Putamen (tissue), 1 donor: ENCODE measurements around the gene BARHL2.
A peak's percentile ranks its signal among the peaks of the same experiment; 100 is the strongest.

Source experiments
- DNase-seq: peaks from one replicate; pipeline ENCODE4 v3.0.0-alpha.2; 2016; ENCODE audit warnings: low spot score

BARHL2 gene

GRCh38 chr1:90724926-90725656 is 8.0 kb upstream of the BARHL2 start:
- DNase-seq: no peak

DNA sequence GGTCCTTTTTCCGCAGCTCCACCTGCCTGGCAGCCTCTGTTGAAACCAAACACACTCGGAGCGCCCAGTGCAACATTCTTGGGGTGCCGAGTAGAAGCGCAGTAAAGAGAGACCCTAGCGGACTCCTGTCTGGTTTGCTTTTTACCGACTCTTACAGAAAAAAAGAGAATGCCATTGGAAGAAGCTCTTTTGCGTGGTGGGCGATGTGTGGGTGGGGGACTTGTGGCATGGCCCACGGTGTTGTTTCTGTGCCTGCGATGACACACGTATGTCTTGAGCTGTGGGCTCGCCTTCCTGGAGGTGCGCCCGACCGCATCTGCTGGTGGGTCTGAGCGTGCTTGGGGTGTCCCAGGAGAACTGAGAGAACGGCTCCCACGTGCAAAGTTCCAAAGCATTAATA is 7.3 kb upstream of the BARHL2 start:
- no peak for DNase-seq

GRCh38 chr1:90723590-90724108 is 6.5 kb upstream of the BARHL2 start:
- no peak for DNase-seq

DNA sequence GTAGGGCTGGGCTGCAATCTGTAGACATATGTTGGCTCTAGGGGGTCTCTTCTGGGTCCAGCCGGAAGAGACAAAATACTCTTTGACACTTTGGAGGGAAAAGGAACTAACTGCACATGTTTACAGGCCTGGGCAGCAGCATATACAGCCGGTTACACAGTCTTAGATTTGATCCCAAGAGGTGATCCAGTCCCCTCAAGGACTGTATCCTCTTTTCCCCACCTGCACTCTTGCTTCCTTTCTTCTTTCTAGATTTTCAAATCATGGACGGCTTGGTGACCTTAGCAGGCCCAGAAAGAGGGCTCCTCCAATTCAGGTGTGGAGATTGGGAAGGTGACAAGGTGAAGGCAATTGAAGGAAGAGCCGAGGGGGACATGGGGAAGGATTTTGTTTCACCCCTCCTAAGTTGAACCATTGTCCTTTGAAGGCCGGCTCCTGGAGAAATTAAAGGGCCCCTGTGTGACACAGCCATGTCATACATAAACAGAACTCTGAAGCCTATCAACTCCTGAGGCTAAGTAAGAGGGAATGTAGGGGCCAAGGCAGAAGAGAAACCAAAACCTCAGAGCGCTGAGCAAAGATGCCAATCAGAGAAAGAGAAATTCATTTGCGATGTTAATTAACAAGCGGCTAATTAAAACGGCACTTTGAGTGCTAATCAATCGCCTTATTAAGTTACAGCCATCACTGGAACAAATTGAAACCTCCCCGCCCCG is 5.9 kb upstream of the BARHL2 start:
- no peak for DNase-seq

DNA sequence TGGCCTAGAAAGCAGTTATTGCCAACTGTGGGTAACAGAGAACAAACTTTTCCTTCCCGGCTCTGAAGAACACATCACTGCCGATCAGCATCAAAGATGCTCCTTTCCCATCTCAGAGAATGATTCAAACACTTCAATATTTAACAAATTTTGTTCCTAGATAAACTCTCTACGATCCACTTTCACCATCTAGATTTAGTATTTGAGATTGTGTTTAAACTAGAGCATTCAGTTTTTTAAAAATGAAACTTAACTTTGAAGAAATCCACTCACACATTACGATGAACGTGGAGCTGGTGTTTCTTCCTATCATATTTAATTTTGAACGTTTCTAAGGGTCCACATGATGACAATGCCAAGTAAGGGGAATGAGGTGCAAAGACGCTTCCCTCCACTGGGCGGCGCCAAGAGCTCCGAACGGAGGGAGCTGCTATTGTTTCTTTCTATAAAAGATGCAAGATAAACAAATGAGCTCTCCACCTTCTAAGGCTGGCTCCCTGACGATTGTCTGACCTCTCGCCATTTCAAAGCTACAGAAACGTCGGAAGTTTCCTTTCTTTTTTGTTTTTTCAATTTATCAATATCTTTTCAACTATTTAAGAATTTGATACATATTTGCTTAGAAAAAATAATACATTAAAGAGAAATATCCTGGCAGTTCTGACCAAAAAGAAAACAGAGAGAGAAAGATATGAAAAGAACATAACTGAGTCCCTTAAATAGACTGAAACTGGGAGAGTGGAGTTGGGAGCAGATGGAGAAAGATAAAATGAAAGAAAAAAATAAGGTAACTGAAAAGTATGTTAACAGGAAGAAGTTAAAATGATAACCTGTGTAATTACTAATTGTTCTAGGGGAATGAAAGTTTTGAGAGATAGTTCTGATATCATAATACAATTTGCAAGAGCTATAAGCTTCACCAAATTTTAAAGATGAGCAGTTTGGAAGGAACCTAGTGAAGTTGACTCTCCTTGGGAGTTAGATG is 4.4 kb upstream of the BARHL2 start:
- peak; percentile 35 for DNase-seq

- DNase-seq: no peak
Measured at GRCh38 chr1:90720145-90720636, 3.1 kb upstream of the BARHL2 start.

- DNase-seq: no peak
Measured at GRCh38 chr1:90719330-90720144, 2.4 kb upstream of the BARHL2 start.

- no peak for DNase-seq
Measured at GRCh38 chr1:90718411-90719329, 1.6 kb upstream of the BARHL2 start.

DNA sequence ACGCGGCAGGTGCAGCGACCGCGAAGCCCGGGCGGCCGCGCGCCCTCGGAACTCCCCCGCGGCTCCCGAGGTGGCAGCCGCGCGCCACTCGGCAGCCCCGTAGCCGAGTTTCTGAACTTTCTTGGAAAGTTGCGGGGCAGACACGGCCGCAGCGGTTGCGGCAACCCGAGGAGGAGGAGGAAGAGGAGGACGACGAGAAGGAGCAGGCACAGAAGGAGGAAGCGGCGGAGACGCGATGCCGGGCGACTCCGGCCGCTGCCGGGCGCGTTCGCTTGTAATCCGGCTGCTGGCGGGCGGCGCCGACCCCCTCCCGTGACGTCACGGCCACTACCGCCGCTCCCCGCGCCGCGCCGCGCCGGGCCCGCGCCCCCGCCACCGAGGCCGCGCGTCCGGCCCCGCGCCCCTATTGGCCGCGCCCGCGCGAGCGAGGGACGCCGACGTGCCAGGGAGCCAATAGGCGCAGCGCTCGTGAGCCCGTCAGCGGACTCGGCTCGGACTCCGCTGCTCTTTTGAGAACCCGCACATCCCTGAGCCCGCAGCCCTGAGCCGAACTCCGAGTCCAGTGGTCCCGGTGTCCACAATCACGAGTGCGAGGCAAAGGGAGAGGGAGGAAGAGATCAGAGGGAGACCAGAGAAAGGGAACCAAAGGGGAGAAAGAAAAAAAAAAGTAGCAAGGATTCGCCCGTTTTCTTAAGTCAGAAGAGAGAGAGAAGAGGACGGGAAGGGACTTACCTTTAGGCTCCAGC is 736 bp upstream of the BARHL2 start:
- no peak for DNase-seq

GRCh38 chr1:90717356-90717664 is 208 bp upstream of the BARHL2 start:
- DNase-seq: no peak

GRCh38 chr1:90716243-90716551 is 905 bp downstream of the BARHL2 start:
- DNase-seq: no peak

DNA sequence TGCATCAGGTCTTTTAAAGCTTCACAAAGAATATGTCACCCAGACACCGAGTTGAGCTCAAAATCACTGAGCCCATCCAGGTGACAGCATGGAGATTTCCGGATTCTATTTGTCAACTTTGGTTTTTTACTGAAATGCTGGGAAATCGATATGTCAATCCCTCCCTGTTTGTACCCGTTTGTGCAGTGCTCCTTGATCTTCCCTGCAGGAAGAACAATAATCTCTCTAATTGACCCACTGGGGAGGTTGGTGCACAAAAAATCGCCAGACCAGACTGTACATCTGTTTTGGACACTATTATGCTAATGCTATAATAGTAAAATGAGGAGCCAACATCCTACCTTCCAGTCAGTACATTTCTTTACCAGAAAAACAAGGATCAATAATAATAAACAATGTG is 1.8 kb downstream of the BARHL2 start:
- DNase-seq: no peak

- DNase-seq: no peak
Measured at GRCh38 chr1:90714521-90714951, 2.6 kb downstream of the BARHL2 start.

DNA sequence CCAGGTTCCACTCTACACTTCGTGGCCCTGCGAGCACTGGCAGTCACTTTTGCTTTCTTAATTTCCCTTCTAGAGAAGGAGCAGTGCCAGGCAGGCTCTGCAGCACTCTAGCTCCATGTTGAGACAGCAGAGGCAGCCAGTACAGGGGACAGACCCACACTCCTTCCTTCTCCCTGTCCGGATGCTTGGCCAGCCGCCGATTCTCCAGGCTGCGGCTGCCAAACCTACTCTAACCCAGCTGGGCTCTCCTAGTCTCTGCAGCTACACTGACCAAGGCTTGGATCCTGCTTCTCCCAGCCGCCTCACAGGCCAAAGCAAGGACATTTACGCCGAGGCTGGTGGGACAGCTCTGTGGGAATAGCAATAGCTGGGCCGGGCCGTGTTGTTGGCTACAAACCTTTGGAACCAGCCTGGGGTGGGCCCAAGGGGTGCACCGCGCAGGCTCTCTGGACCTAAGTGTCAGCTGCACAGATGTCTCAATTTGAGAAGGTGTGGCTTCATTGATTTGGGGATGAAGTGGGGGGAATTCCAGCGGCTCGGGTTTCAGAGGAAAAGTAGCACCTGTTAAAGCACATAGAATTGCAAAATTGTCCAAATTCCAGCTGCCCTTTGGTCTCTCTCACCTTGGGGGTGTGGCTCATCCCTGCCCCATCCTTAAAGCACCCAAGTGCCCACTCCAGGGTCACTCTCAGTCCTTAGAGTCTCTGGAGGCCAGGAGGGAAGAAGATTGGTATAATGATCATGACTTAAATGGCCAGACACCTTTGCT is 3.2 kb downstream of the BARHL2 start:
- DNase-seq: no peak

DNA sequence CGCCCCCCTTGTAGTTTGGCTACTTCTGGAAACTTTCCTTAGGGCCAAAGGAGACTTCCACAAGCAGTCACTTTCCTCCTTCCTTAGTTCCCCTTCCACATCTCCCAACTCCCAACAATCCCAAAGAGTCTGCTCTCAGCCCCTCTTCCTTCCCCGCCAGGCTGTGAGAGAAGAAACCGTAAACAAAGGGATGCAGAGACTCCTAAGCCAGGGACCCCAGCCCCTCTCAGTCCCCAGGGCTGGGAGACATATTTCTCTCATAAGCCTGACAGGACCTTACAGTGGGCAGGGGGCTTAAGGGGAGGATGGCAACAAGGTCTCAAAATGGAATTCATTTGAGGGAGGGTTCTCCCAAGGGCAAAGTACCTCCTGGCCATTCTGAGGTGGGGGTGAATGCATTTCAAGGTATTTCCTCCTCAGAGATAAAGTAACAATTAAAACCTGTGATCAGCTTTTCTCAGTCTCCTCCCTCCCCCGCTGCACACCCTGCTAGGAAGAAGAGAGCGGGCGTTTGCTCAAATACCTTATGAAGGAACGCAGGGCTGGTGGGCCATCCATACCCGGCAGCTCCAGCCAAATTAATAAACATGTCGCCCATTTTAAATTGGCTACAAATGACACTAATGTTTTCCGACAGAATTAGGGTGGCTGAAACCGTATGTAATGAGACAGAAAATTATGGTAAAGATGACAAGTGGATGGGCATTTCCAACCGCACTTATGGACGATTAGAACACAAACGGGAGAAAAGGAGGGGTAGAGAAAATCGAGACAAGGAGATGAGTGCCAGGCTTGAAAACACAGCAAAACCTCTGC is 4.0 kb downstream of the BARHL2 start:
- no peak for DNase-seq

DNA sequence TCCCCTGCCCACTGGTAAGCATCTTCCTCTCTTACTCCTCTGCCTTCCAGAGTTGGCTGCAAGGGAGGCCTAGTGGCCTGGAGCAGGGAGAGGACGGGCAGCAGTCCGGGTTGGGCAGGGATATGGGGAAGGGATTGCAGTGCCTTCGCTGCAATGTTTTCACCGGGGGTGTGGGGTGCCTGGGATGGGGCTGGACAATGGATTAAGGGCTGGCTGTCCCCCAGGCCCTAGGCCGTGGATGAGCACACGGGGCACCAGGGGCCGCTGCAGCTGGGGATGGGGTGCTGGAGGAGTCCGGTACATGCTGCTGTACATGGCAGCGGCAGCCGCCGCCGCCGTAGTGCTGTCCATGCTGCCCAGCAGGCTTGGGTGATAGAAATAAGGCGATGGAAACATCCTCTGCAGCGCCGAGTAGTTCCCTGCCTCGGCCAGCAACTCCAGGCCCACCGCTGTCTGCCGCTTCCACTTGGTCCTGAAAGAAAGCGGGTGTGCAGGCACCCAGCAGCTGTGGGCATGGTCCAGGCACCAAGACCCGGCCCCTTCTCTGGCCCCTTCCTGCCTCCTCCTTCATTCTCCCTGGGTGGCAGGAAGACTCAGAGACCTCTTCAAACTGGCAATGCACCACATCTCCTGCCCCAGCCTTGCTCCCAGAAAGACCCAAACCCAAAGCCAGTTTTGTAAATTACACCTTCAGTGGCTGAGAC is 4.8 kb downstream of the BARHL2 start:
- DNase-seq: no peak

DNA sequence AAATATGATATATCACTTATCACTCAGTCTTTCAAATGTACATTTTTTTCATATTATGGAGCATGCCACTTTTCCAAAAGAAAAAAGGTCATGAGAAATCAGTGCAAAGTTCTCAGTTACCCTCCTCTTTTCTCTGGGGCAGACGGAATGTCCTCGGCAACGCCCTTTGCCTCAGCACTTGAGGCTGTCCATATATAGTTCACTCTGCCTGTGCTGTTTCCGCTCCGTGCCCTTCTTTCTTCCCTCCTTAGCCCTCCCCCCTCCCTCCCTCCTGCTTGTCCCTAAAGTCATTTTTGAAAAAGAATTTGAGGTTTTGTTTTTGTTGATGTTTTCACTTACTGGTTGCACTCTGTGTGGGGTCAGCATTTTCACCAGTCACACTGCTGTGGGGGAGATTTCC is 5.4 kb downstream of the BARHL2 start:
- no peak for DNase-seq
